IPS DF 19.7 (cell line): ENCODE data around the gene MIB1.

Experiments used
- DNase-seq: peaks from one replicate; pipeline ENCODE4 v3.0.0-alpha.2; 2013; ENCODE audit warnings: low read depth, low spot score

The MIB1 gene

GRCh38 chr18:21815101-21815500 lies 74.5 kb downstream of the MIB1 start:
- no peak for DNase-seq

GRCh38 chr18:21820033-21820810 lies 79.6 kb downstream of the MIB1 start:
- no peak for DNase-seq

- DNase-seq: no peak
These were observed 80.2 kb downstream of the MIB1 start for GRCh38 chr18:21820811-21821143.

GRCh38 chr18:21823848-21824247 lies 83.3 kb downstream of the MIB1 start:
- no peak for DNase-seq

- no peak for DNase-seq
These were observed 85.6 kb downstream of the MIB1 start for GRCh38 chr18:21826196-21826595.

- no peak for DNase-seq
These were observed 86.2 kb downstream of the MIB1 start for GRCh38 chr18:21826641-21827302.

- DNase-seq: no peak
These were observed 89.9 kb downstream of the MIB1 start for GRCh38 chr18:21830532-21830931.

- no peak for DNase-seq
These were observed 90.8 kb downstream of the MIB1 start for GRCh38 chr18:21831413-21831831.

- DNase-seq: no peak
These were observed 93.2 kb downstream of the MIB1 start for GRCh38 chr18:21833604-21834298.

- no peak for DNase-seq
These were observed 93.7 kb downstream of the MIB1 start for GRCh38 chr18:21834299-21834660.

GRCh38 chr18:21841570-21841969 lies 101.0 kb downstream of the MIB1 start:
- DNase-seq: no peak

GRCh38 chr18:21843341-21843740 lies 102.7 kb downstream of the MIB1 start:
- DNase-seq: no peak

- DNase-seq: no peak
These were observed 110.9 kb downstream of the MIB1 start for GRCh38 chr18:21851327-21851961.

- DNase-seq: no peak
These were observed 112.4 kb downstream of the MIB1 start for GRCh38 chr18:21853016-21853415.

GRCh38 chr18:21853775-21854552 lies 113.4 kb downstream of the MIB1 start:
- no peak for DNase-seq

GRCh38 chr18:21855432-21855831 lies 114.8 kb downstream of the MIB1 start:
- no peak for DNase-seq

GRCh38 chr18:21857871-21858270 lies 117.3 kb downstream of the MIB1 start:
- DNase-seq: no peak

- DNase-seq: no peak
These were observed 118.0 kb downstream of the MIB1 start for GRCh38 chr18:21858544-21858943.

- no peak for DNase-seq
These were observed 123.8 kb downstream of the MIB1 start for GRCh38 chr18:21864386-21864785.

- no peak for DNase-seq
These were observed 124.5 kb downstream of the MIB1 start for GRCh38 chr18:21865043-21865442.

- no peak for DNase-seq
These were observed 128.2 kb downstream of the MIB1 start for GRCh38 chr18:21868770-21869169.

GRCh38 chr18:21889570-21889969 lies 149.0 kb downstream of the MIB1 start:
- no peak for DNase-seq
